Thyroid gland (tissue), 4 donors: Measurements from ENCODE around the gene SLC35F1. TPM values are rescaled to one million over a fixed set of nuclear protein-coding genes. Genes with fewer than 3 reads are reported as not detected.
"Not testable (repeated sequence)": the region's sequence is repeated elsewhere in the genome, so short reads cannot be mapped to it uniquely, and the experiment has no call there.

ENCODE experiments used
- DNase-seq, 2 donors: peaks; one replicate each; pipeline ENCODE4 v3.0.0-alpha.2; 2019
- H3K27ac ChIP-seq, 3 donors: fragments of 200-600 bp; sonication (generic); 1 replicate in 2 of 3; 2 replicates in 1 of 3; pipeline ENCODE4 v1.5.1; 2016 to 2019; ENCODE audit warnings: mild to moderate bottlenecking in 1 of 3, moderate library complexity in 1 of 3
- H3K27me3 ChIP-seq: fragments of 200-600 bp; sonication (generic); one replicate; pipeline ENCODE4 v1.5.1; 2019
- H3K36me3 ChIP-seq, 2 donors: fragments of 200-600 bp; sonication (generic); one replicate each; pipeline ENCODE4 v1.5.1; 2016 to 2019
- H3K4me1 ChIP-seq, 2 donors: fragments of 200-600 bp; sonication (generic); one replicate each; pipeline ENCODE4 v1.5.1; 2017 to 2019
- H3K4me3 ChIP-seq, 3 donors: fragments of 200-600 bp; sonication (generic); replicated peaks in 1 of 3; 1 replicate in 2 of 3; 2 replicates in 1 of 3; pipeline ENCODE4 v1.5.1; 2016; ENCODE audit warnings: mild to moderate bottlenecking in 1 of 3
- H3K9me3 ChIP-seq: fragments of 200-600 bp; sonication (generic); one replicate; pipeline ENCODE4 v1.5.1; 2017
- POLR2A ChIP-seq, 2 donors: fragments of 450-650 bp; IDR thresholded peaks; one replicate each; pipeline ENCODE4 v1.6.1; 2017; ENCODE audit warnings: antibody characterized with exemption in 2 of 2, mild to moderate bottlenecking in 2 of 2, moderate library complexity in 1 of 2
- WGBS, 2 donors: methylation state at CpG; one replicate each; pipeline ENCODE4 v1.1.5; 2017; 5-methylcytosine and 5-hydroxymethylcytosine counted together
- intact Hi-C: fragments of 100-400 bp; cut with DNase I; formaldehyde crosslinking; loops from one replicate; pipeline ENCODE4 v1.15.1; 2023
- total RNA-seq, 4 donors: library from RNA; depleted of rRNA; stranded (reverse); fragments of >200 nt; gene quantifications; one replicate each; pipeline ENCODE4 v1.2.3, GENCODE V29; 2016
- TF ChIP-seq, protein P1 (sequence below), 6 experiments: fragments of 200-600 bp in 3 of 6; fragments of 450-650 bp in 3 of 6; sonication (generic) in 3 of 6; IDR thresholded peaks; one replicate each; pipeline ENCODE4 v1.5.1; 2016 to 2019; ENCODE audit warnings: antibody characterized with exemption in 6 of 6, mild to moderate bottlenecking in 2 of 6, inconsistent platforms in 1 of 6, moderate library complexity in 1 of 6

SLC35F1 gene
- 1 to 10 TPM in 2 of 4 donors, under 1 TPM in 2; 0.54 to 5.5 (median 1.4) TPM for total RNA-seq

- DNase-seq = peak; percentile 54 to 58
- 0% methylated on average over 6 to 13 of the region's 82 CpGs for WGBS, 2 donors
- intact Hi-C loops = no loop called here
- no peaks in the 10 kb centered on the region for H3K27me3 ChIP-seq
- H3K36me3 ChIP-seq = no peaks in the 10 kb centered on the region
- H3K4me3 ChIP-seq = peak within 1 kb of the TSS; percentile 36 to 53 (median 48)
- peaks cover 5 to 16% of the 10 kb centered on the region in 2 donors for H3K4me1 ChIP-seq
- TF ChIP-seq, protein P1, sequence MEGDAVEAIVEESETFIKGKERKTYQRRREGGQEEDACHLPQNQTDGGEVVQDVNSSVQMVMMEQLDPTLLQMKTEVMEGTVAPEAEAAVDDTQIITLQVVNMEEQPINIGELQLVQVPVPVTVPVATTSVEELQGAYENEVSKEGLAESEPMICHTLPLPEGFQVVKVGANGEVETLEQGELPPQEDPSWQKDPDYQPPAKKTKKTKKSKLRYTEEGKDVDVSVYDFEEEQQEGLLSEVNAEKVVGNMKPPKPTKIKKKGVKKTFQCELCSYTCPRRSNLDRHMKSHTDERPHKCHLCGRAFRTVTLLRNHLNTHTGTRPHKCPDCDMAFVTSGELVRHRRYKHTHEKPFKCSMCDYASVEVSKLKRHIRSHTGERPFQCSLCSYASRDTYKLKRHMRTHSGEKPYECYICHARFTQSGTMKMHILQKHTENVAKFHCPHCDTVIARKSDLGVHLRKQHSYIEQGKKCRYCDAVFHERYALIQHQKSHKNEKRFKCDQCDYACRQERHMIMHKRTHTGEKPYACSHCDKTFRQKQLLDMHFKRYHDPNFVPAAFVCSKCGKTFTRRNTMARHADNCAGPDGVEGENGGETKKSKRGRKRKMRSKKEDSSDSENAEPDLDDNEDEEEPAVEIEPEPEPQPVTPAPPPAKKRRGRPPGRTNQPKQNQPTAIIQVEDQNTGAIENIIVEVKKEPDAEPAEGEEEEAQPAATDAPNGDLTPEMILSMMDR (IDR thresholded peaks at IDR 0.05) = peak in 4 of 6 experiments; percentile 13 to 62 (median 36)
- no peak for TF ChIP-seq POLR2A (IDR thresholded peaks at IDR 0.05)
- H3K27ac ChIP-seq = peak within 1 kb of the TSS in 1 of 3 donors; percentile 39
- no peaks in the 10 kb centered on the region for H3K9me3 ChIP-seq
Measured at GRCh38 chr6:117906958-117907600, at the start of gene SLC35F1. Gene SLC35F1 (plus strand): TSS chr6:117907264.

DNA sequence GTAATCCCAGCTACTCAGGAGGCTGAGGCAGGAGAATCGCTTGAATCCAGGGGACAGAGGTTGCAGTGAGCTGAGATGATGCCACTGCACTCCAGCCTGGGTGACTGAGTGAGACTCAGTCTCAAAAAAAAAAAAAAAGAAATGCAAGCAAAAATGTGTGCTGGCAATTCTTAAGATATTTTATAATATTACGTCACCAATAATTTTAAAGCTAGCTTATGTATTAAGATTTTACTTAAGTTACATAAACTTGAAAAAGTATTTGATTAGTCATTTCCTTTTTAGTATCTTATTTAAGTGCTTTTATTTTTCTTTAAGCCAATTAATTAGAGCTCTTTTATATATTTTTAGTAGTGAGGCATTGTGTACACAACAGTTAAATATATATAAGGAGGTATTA is 48.5 kb upstream of the SLC35F1 start:
- DNase-seq, H3K36me3 ChIP-seq, H3K27ac ChIP-seq, intact Hi-C loops, H3K9me3 ChIP-seq, H3K4me3 ChIP-seq, H3K4me1 ChIP-seq, H3K27me3 ChIP-seq: not testable (repeated sequence)
- 71 to 94% methylated on average over 2 of the region's 2 CpGs for WGBS, 2 donors

DNA sequence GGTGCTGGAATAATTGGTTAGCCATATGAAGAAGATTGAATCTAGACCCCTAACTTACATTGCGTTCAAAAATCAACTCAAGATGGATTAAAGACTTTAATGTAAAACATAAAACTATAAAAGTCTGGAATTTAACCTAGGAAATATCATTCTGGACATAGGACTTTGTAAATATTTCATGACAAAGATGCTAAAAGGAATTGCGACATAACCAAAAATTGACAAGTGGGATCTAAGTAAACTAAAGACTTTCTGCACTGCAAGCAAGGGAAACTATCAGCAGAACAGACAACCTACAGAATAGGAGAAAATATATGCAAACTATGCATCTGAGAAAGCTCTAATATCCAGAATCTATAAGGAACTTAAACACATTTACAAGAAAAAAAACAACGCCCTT is 45.5 kb upstream of the SLC35F1 start:
- DNase-seq = no peak
- H3K4me1 ChIP-seq = no peaks in the 10 kb centered on the region
- H3K27ac ChIP-seq = no peak overlapping the region
- intact Hi-C loops = no loop called here
- H3K9me3 ChIP-seq = no peaks in the 10 kb centered on the region
- H3K36me3 ChIP-seq = no peaks in the 10 kb centered on the region
- WGBS, 2 donors = 94 to 98% methylated on average over 3 of the region's 3 CpGs
- no peak for TF ChIP-seq POLR2A (IDR thresholded peaks at IDR 0.05)
- TF ChIP-seq, protein P1 (IDR thresholded peaks at IDR 0.05) = no peak
- no peak overlapping the region for H3K4me3 ChIP-seq
- no peaks in the 10 kb centered on the region for H3K27me3 ChIP-seq

DNA sequence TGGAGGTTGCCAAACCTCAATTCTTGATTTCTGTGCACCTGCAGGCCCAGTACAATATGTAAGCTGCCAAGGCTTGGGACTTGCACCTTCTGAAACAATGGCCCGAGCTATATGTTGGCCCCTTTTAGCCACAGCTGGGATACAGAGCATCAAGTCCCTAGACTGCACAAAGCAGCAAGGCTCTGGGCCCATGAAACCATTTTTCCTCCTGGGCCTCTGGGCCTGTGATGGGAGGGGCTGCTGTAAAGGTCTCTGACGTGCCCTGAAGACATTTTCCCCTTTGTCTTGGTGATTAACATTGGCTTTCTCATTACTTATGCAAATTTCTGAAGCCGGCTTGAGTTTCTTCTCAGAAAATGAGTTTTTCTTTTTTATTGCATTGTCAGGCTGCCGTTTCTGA is 40.5 kb upstream of the SLC35F1 start:
- Histone ChIP-seq H3K27ac (no peak overlapping the region), H3K27me3 (no peaks in the 10 kb centered on the region), H3K36me3 (no peaks in the 10 kb centered on the region), H3K4me1 (no peaks in the 10 kb centered on the region), H3K4me3 (no peak overlapping the region), H3K9me3 (no peaks in the 10 kb centered on the region)
- DNase-seq = no peak
- intact Hi-C loops = no loop called here
- 65 to 66% methylated on average over 4 of the region's 4 CpGs for WGBS, 2 donors
- TF ChIP-seq, protein P1 (IDR thresholded peaks at IDR 0.05) = no peak
- no peak for TF ChIP-seq POLR2A (IDR thresholded peaks at IDR 0.05)

- Histone ChIP-seq H3K27me3 (no peaks in the 10 kb centered on the region), H3K4me1 (no peaks in the 10 kb centered on the region), H3K9me3 (no peaks in the 10 kb centered on the region), H3K27ac (no peak overlapping the region), H3K36me3 (no peaks in the 10 kb centered on the region), H3K4me3 (no peak overlapping the region)
- WGBS, 2 donors = 77 to 82% methylated on average over 4 of the region's 4 CpGs
- TF ChIP-seq, protein P1 (IDR thresholded peaks at IDR 0.05) = no peak
- TF ChIP-seq POLR2A (IDR thresholded peaks at IDR 0.05) = no peak
- DNase-seq = no peak
- intact Hi-C loops = no loop called here
Measured at GRCh38 chr6:117870486-117871242, 36.4 kb upstream of the SLC35F1 start.
